Measurements from ENCODE around the gene BCS1L. TPM values are rescaled to one million over a fixed set of nuclear protein-coding genes. Genes with fewer than 3 reads are reported as not detected.

BCS1L gene
- polyA plus RNA-seq, 1 of the 3 experiments (the other 2 are of a cell fraction): 47.5 TPM

DNA sequence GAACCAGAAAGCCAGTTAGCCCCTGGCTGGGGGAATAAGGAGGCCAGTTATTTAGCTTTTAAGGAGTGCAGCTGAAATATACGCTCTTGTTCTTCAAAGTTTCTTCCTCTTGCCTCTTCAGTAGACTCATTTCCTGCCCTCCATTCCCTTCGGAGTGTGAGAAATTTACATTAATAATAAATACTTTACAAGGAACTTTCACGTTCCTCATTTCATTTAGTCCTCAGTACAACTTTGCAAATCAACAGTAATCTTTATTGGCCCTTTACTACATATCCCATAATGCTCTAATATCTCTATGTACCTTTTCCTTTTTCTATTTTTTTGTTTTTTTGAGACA is 36.1 kb upstream of the BCS1L start (continued):
- TF ChIP-seq RFX5 (IDR thresholded peaks at IDR 0.05; ENCODE audit: low read length) (no peak), YY1 (IDR thresholded peaks at IDR 0.05; ENCODE audit: low read depth) (no peak), FOXM1 (IDR thresholded peaks at IDR 0.05; ENCODE audit: low read depth) (no peak), ZBTB33 (IDR thresholded peaks at IDR 0.05; ENCODE audit: borderline replicate concordance, low read depth) (no peak)

DNA sequence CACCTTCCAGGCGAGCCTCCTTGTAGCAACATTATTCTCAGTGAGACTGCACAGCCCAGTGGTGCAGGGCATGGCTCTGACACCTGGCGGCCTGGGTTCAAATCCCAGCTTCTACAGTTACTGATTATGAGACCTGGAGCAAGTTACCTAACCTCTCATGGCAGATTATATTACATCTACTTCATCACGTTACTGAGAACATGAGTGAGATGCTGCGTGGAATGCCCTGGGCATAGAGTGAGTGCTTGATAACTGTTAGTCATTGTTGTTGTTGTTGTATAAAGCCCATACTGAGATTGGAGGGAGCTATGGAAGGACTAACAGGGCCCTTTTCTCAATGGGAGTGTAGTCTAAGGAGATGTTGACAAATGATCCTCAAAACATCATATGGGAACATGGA is 33.1 kb upstream of the BCS1L start:
- no peak overlapping the region for H3K9ac ChIP-seq
- no peaks in the 10 kb centered on the region for H3K4me1 ChIP-seq (ENCODE audit: control insufficient read depth in 1 of 2, insufficient read depth in 2 of 2, low read depth in 1 of 2, low read length in 1 of 2)
- TF ChIP-seq RXRA (IDR thresholded peaks at IDR 0.05; ENCODE audit: borderline replicate concordance, low read depth): no peak
- no peak for TF ChIP-seq SMC3 (IDR thresholded peaks at IDR 0.05; ENCODE audit: low read depth, low read length)
- no peak for TF ChIP-seq JUND (IDR thresholded peaks at IDR 0.05)
- TF ChIP-seq GATA2 (CRISPR knock-in tag; IDR thresholded peaks at IDR 0.05): no peak
- TF ChIP-seq, protein P1, sequence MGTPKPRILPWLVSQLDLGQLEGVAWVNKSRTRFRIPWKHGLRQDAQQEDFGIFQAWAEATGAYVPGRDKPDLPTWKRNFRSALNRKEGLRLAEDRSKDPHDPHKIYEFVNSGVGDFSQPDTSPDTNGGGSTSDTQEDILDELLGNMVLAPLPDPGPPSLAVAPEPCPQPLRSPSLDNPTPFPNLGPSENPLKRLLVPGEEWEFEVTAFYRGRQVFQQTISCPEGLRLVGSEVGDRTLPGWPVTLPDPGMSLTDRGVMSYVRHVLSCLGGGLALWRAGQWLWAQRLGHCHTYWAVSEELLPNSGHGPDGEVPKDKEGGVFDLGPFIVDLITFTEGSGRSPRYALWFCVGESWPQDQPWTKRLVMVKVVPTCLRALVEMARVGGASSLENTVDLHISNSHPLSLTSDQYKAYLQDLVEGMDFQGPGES (IDR thresholded peaks at IDR 0.05; ENCODE audit: low read depth, low read length): no peak
- no peak for TF ChIP-seq MEF2A (IDR thresholded peaks at IDR 0.05; ENCODE audit: borderline replicate concordance, low read depth)
- no peak for TF ChIP-seq ELF1 (IDR thresholded peaks at IDR 0.05)
- no peak for TF ChIP-seq EZH2phosphoT487 (IDR thresholded peaks at IDR 0.05; ENCODE audit: borderline replicate concordance, low read depth)
- TF ChIP-seq YY1 (IDR thresholded peaks at IDR 0.05; ENCODE audit: low read depth): no peak
- no peak for TF ChIP-seq REST (IDR thresholded peaks at IDR 0.05; ENCODE audit: low read depth, low read length)
- no peak for TF ChIP-seq MXI1 (IDR thresholded peaks at IDR 0.05; ENCODE audit: low read depth, low read length)
- TF ChIP-seq ZBTB33 (IDR thresholded peaks at IDR 0.05; ENCODE audit: borderline replicate concordance, low read depth): no peak
- no peak for TF ChIP-seq GABPA (IDR thresholded peaks at IDR 0.05; ENCODE audit: low read depth)
- TF ChIP-seq RFX5 (IDR thresholded peaks at IDR 0.05; ENCODE audit: low read length): no peak
- TF ChIP-seq FOXJ3 (CRISPR knock-in tag; IDR thresholded peaks at IDR 0.05): no peak
- TF ChIP-seq, protein P2, sequence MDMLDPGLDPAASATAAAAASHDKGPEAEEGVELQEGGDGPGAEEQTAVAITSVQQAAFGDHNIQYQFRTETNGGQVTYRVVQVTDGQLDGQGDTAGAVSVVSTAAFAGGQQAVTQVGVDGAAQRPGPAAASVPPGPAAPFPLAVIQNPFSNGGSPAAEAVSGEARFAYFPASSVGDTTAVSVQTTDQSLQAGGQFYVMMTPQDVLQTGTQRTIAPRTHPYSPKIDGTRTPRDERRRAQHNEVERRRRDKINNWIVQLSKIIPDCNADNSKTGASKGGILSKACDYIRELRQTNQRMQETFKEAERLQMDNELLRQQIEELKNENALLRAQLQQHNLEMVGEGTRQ (IDR thresholded peaks at IDR 0.05; ENCODE audit: borderline replicate concordance, low read depth, low read length): no peak
- no peak for TF ChIP-seq RCOR1 (IDR thresholded peaks at IDR 0.05; ENCODE audit: low read length)
- TF ChIP-seq FOXM1 (IDR thresholded peaks at IDR 0.05; ENCODE audit: low read depth): no peak
- TF ChIP-seq NFIC (IDR thresholded peaks at IDR 0.05; ENCODE audit: borderline replicate concordance): no peak
- ChIA-PET CTCF (interaction anchor here (0.7 to 3.5 kb wide), 4 partner anchors 22 to 221 kb away, joined by 3 to 19 read pairs (median 3); no protein-coding TSS in a partner anchor), POLR2A (interaction anchor here (1.2 kb wide), 1 partner anchor 18 kb away, joined by 5 read pairs; the partner anchor contains the start of gene PLCD4)
- no peak for DNase-seq
- 96% methylated on average over 4 of the region's 4 CpGs for WGBS (ENCODE audit: low lambda C conversion rate)
- no peak overlapping the region for H3K4me3 ChIP-seq (ENCODE audit: low read depth in 2 of 2, low read length in 1 of 2)
- no peaks in the 10 kb centered on the region for H3F3A ChIP-seq (replicated peaks; ENCODE audit: insufficient read depth)
- H3K9me2 ChIP-seq: no peaks in the 10 kb centered on the region
- no peak overlapping the region for H2AFZ ChIP-seq (ENCODE audit: low read depth)
- H3K79me2 ChIP-seq (ENCODE audit: insufficient read depth): no peaks in the 10 kb centered on the region
- no peaks in the 10 kb centered on the region for H3K9me3 ChIP-seq
- H4K20me1 ChIP-seq (ENCODE audit: insufficient read depth): no peaks in the 10 kb centered on the region
- no peak overlapping the region for H3K4me2 ChIP-seq
- no peaks in the 10 kb centered on the region for H3K27me3 ChIP-seq (ENCODE audit: insufficient read depth)
- peaks cover 0 to 2% of the 10 kb centered on the region in 2 experiments for H3K36me3 ChIP-seq (replicated peaks in 1 of 2; ENCODE audit: control insufficient read depth in 1 of 2, insufficient read depth in 2 of 2, low read length in 1 of 2)
- H3K27ac ChIP-seq (ENCODE audit: low read depth in 2 of 2, low read length in 1 of 2): no peak overlapping the region
